Suprapubic skin (tissue), 4 donors: Measurements from ENCODE around the gene DDAH2. TPM values are rescaled to one million over a fixed set of nuclear protein-coding genes. Genes with fewer than 3 reads are reported as not detected.
A peak's percentile ranks its signal among the peaks of the same experiment; 100 is the strongest.

Experiments
- DNase-seq, 2 donors: peaks; one replicate each; pipeline ENCODE4 v3.0.0-alpha.2; 2019; ENCODE audit warnings: low spot score in 2 of 2
- H3K27ac ChIP-seq: fragments of 200-600 bp; sonication (generic); one replicate; pipeline ENCODE4 v1.5.1; 2019
- H3K27me3 ChIP-seq: fragments of 200-600 bp; sonication (generic); one replicate; pipeline ENCODE4 v1.5.1; 2019
- H3K36me3 ChIP-seq: fragments of 200-600 bp; sonication (generic); one replicate; pipeline ENCODE4 v1.5.1; 2019
- H3K4me1 ChIP-seq: fragments of 200-600 bp; sonication (generic); one replicate; pipeline ENCODE4 v1.5.1; 2019
- H3K4me3 ChIP-seq: fragments of 200-600 bp; sonication (generic); one replicate; pipeline ENCODE4 v1.5.1; 2019; ENCODE audit warnings: mild to moderate bottlenecking
- H3K9me3 ChIP-seq: fragments of 200-600 bp; sonication (generic); one replicate; pipeline ENCODE4 v1.5.1; 2019
- EP300 ChIP-seq: sonication (generic); formaldehyde crosslinking; IDR thresholded peaks from one replicate; pipeline ENCODE4 v1.6.1; 2017; ENCODE audit warnings: antibody characterized with exemption
- POLR2A ChIP-seq, 2 donors: fragments of 450-650 bp; IDR thresholded peaks; one replicate each; pipeline ENCODE4 v1.6.1; 2017; ENCODE audit warnings: antibody characterized with exemption in 2 of 2, mild to moderate bottlenecking in 2 of 2, moderate library complexity in 2 of 2
- POLR2AphosphoS5 ChIP-seq, 3 donors: sonication (generic); formaldehyde crosslinking; IDR thresholded peaks; one replicate each; pipeline ENCODE4 v1.6.1; 2017; ENCODE audit warnings: antibody characterized with exemption in 3 of 3
- WGBS: methylation state at CpG from one replicate; pipeline ENCODE4 v1.1.5; 2018; 5-methylcytosine and 5-hydroxymethylcytosine counted together
- total RNA-seq, 4 donors: library from RNA; depleted of rRNA; stranded (reverse); fragments of >200 nt; gene quantifications; one replicate each; pipeline ENCODE4 v1.1.0, GENCODE V29; 2016
- TF ChIP-seq, protein P1 (sequence below), 2 donors: fragments of 200-600 bp in 1 of 2; fragments of 450-650 bp in 1 of 2; sonication (generic) in 1 of 2; IDR thresholded peaks; one replicate each; pipeline ENCODE4 v1.5.1; 2016 to 2019; ENCODE audit warnings: antibody characterized with exemption in 2 of 2, mild to moderate bottlenecking in 1 of 2, moderate library complexity in 1 of 2

Gene DDAH2
- total RNA-seq, 4 donors from 2014 or later = 66.8 to 84.2 (median 68.3) TPM

- DNase-seq = no peak
- H3K27ac ChIP-seq = no peak overlapping the region
- 81% methylated on average over 13 of the region's 14 CpGs for WGBS
- TF ChIP-seq, protein P1, sequence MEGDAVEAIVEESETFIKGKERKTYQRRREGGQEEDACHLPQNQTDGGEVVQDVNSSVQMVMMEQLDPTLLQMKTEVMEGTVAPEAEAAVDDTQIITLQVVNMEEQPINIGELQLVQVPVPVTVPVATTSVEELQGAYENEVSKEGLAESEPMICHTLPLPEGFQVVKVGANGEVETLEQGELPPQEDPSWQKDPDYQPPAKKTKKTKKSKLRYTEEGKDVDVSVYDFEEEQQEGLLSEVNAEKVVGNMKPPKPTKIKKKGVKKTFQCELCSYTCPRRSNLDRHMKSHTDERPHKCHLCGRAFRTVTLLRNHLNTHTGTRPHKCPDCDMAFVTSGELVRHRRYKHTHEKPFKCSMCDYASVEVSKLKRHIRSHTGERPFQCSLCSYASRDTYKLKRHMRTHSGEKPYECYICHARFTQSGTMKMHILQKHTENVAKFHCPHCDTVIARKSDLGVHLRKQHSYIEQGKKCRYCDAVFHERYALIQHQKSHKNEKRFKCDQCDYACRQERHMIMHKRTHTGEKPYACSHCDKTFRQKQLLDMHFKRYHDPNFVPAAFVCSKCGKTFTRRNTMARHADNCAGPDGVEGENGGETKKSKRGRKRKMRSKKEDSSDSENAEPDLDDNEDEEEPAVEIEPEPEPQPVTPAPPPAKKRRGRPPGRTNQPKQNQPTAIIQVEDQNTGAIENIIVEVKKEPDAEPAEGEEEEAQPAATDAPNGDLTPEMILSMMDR (IDR thresholded peaks at IDR 0.05) = no peak
- no peak for TF ChIP-seq POLR2A (IDR thresholded peaks at IDR 0.05)
- H3K36me3 ChIP-seq = peaks cover 76% of the 10 kb centered on the region
- H3K9me3 ChIP-seq = no peaks in the 10 kb centered on the region
- H3K27me3 ChIP-seq = no peaks in the 10 kb centered on the region
- peaks cover 2% of the 10 kb centered on the region for H3K4me1 ChIP-seq
- H3K4me3 ChIP-seq = no peak overlapping the region
Observed at GRCh38 chr6:31687860-31688693, 41.0 kb downstream of the DDAH2 start.

DNA sequence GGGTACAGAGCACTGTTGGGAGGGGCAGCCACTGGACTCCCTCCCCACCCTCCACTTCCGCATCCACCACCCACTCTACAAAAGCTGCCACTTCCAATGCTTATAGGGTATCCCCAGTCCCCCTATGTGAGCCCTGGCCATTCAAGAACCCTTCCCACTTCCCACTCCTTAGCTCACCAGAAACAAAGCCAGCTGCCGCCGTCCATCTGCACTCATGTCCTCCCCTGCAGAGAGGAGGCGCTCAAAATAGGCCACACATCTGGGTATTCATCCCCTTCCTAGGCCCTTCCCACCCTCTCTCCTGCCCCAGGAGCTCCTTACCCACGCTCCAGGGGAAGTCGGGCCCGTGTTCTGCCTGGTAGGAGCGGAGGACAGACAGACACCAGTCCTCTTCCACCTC, 41.8 kb downstream of the DDAH2 start:
- peaks cover 6% of the 10 kb centered on the region for H3K4me1 ChIP-seq
- H3K27ac ChIP-seq = no peak overlapping the region
- TF ChIP-seq POLR2AphosphoS5 (IDR thresholded peaks at IDR 0.05) (no peak), POLR2A (IDR thresholded peaks at IDR 0.05) (no peak), EP300 (no peak)
- TF ChIP-seq, protein P1 (IDR thresholded peaks at IDR 0.05) = no peak
- 93% methylated on average over 8 of the region's 8 CpGs for WGBS
- peaks cover 68% of the 10 kb centered on the region for H3K36me3 ChIP-seq
- H3K4me3 ChIP-seq = no peak overlapping the region
- H3K9me3 ChIP-seq = no peaks in the 10 kb centered on the region
- DNase-seq = no peak
- H3K27me3 ChIP-seq = no peaks in the 10 kb centered on the region

DNA sequence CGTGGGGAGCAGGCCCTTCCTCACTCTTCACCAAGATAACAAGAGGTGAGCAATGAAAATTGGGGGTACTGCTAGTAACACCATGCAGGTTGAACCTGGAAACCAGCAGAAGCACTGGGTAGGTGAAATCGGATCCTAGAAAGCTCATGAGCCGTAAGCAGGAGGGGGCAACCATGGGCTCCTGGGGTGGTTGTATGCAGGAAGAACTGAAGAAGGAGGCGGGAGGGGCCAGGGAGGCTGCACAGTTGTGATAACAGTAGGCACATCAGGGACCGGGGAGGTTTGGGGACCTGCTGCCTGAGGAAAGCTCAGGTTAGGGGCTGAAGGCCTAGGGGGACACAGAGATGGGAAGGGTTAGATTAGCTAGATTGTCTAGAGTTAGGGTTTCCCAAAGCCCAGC, 42.6 kb downstream of the DDAH2 start:
- peaks cover 60% of the 10 kb centered on the region for H3K36me3 ChIP-seq
- no peaks in the 10 kb centered on the region for H3K9me3 ChIP-seq
- TF ChIP-seq, protein P1 (IDR thresholded peaks at IDR 0.05) = no peak
- no peak for TF ChIP-seq POLR2AphosphoS5 (IDR thresholded peaks at IDR 0.05)
- TF ChIP-seq EP300 = no peak
- no peak for TF ChIP-seq POLR2A (IDR thresholded peaks at IDR 0.05)
- no peak for DNase-seq
- H3K4me1 ChIP-seq = peaks cover 9% of the 10 kb centered on the region
- H3K27me3 ChIP-seq = no peaks in the 10 kb centered on the region
- no peak overlapping the region for H3K27ac ChIP-seq
- H3K4me3 ChIP-seq = no peak overlapping the region
- WGBS = 86% methylated on average over 5 of the region's 5 CpGs

DNA sequence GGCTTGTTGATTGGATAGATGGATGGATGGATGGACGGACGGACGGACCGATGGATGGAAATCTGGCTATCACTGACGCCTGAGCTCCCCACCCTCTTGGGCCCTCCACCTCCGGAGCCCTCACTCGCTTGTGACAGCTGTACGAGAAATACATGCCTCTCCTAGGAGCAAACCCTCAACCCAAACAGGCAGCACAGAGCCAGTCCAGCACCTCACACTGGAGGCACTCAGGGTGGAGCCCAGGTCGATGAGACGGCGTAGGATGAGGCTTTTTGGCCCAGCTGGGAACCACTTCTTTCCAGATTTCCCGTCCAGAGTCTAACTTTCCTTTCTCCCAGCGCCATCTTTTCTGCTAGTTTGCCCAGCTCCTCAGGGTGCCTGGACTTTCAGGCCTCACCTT, 45.5 kb downstream of the DDAH2 start:
- DNase-seq = no peak
- Histone ChIP-seq H3K4me1 (peaks cover 21% of the 10 kb centered on the region), H3K4me3 (no peak overlapping the region), H3K27me3 (no peaks in the 10 kb centered on the region), H3K27ac (no peak overlapping the region), H3K36me3 (peaks cover 31% of the 10 kb centered on the region), H3K9me3 (no peaks in the 10 kb centered on the region)
- 82% methylated on average over 13 of the region's 13 CpGs for WGBS
- TF ChIP-seq POLR2A (IDR thresholded peaks at IDR 0.05) (no peak), POLR2AphosphoS5 (IDR thresholded peaks at IDR 0.05) (no peak), EP300 (no peak)
- TF ChIP-seq, protein P1 (IDR thresholded peaks at IDR 0.05) = no peak

DNA sequence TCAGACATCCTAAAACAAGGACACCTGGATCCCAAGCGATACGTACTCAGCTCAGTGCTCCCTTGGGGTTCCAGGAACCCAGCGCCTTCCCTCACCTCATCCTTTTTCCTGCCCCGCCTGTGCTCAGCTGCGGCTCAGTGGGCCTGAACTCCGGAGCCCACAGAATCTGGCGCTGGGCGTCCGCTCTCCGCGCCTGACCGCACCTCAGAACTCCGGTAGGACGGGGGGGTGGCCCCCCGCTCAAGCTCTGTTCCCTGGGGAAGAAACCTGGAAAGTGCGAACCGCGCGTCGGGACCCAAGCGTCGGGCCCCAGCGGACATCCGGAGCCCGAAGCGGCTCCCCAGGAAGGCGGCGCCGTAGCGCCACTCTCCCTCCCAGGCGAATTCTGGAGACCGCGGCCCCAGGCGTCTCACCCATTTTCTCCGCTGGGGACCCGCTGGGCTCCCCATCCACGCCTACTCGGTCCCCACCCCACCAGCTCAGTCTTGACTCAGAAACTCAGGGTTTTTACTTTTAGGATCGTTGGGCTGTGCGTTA, 47.9 kb downstream of the DDAH2 start:
- Histone ChIP-seq H3K9me3 (no peaks in the 10 kb centered on the region), H3K4me1 (peaks cover 21% of the 10 kb centered on the region), H3K4me3 (peak overlapping the region; percentile 56), H3K36me3 (peaks cover 7% of the 10 kb centered on the region), H3K27me3 (no peaks in the 10 kb centered on the region), H3K27ac (peak overlapping the region; percentile 48)
- DNase-seq = no peak
- TF ChIP-seq POLR2A (IDR thresholded peaks at IDR 0.05) = no peak
- TF ChIP-seq, protein P1 (IDR thresholded peaks at IDR 0.05) = peak in 1 of 2 donors; percentile 14
- 1% methylated on average over 40 of the region's 40 CpGs for WGBS
